HepG2 (cell line): ENCODE measurements around the gene PITRM1.

Experiments used
- DR1 ChIP-seq: sonication (generic); formaldehyde crosslinking; IDR thresholded peaks from 2 replicates; pipeline ENCODE4 v1.8.0; 2021; ENCODE audit warnings: mild to moderate bottlenecking, missing genetic modification reagents, inconsistent platforms
- ELF4 ChIP-seq: sonication (generic); formaldehyde crosslinking; IDR thresholded peaks from 2 replicates; pipeline ENCODE4 v1.5.0; 2020; ENCODE audit warnings: missing genetic modification reagents, mild to moderate bottlenecking, moderate library complexity, borderline replicate concordance
- ISX ChIP-seq: sonication (generic); formaldehyde crosslinking; conservative IDR thresholded peaks from 2 replicates; pipeline ENCODE4 v1.5.0; 2020; ENCODE audit warnings: missing genetic modification reagents
- KAT7 ChIP-seq: IDR thresholded peaks from 2 replicates; pipeline ENCODE4 v1.6.1; 2018; ENCODE audit warnings: borderline replicate concordance, missing compliant biosample characterization
- ZNF33A ChIP-seq: sonication (generic); formaldehyde crosslinking; IDR thresholded peaks from 2 replicates; pipeline ENCODE4 v1.5.1; 2020; ENCODE audit warnings: missing genetic modification reagents, mild to moderate bottlenecking, moderate library complexity, borderline replicate concordance
- TF ChIP-seq, protein P1 (sequence below): sonication (generic); formaldehyde crosslinking; IDR thresholded peaks from 2 replicates; pipeline ENCODE4 v1.5.0; 2020; ENCODE audit warnings: mild to moderate bottlenecking, missing genetic modification reagents, moderate library complexity
- TF ChIP-seq, protein P2 (sequence below), 2 experiments: sonication (generic) in 1 of 2; formaldehyde crosslinking in 1 of 2; IDR thresholded peaks; 2 replicates each; pipeline versions ENCODE4 v1.4.0 to v1.6.1; 2018 to 2020; ENCODE audit warnings: missing genetic modification reagents in 2 of 2, borderline replicate concordance in 1 of 2, low read depth in 1 of 2, mild to moderate bottlenecking in 1 of 2, missing biosample characterization in 1 of 2

DNA sequence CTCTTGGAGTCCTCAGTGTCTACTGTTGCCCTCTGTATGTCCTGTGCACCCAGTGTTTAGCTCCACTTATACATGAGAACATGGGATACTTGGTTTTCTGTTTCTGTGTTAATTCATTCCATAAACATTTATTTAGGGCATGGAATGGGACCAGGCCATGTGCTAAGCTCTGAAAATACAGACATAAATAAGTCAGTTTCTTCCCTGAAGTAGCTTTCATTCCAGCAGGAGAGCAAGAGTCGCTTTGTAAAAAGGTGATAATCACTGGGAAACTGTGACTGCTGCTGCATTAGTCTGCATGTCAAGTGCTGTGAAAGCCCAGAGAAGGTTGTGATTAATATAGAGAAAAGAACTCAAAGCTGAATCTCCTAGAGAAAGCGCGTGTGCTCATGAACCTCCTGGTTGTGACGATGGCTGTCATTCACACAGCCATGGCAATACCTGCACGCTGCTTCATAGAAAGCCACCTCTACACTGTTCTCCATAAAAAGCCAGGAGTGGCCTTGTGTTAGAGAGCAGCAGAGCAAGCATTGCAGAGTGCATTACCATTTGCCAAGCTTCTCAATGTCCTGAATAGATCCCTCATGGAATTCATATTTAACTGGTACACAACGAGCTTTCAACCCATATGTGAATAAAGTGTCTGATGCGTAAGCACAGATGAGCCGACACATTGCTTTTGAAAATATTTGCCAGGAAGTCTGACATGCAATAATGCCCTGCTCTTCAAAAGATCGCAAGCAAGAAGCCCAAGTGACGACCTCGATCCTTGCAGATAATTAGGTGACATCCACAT is 30.6 kb upstream of the PITRM1 start:
- no peak for TF ChIP-seq DR1 (CRISPR knock-in tag)
- TF ChIP-seq, protein P1, sequence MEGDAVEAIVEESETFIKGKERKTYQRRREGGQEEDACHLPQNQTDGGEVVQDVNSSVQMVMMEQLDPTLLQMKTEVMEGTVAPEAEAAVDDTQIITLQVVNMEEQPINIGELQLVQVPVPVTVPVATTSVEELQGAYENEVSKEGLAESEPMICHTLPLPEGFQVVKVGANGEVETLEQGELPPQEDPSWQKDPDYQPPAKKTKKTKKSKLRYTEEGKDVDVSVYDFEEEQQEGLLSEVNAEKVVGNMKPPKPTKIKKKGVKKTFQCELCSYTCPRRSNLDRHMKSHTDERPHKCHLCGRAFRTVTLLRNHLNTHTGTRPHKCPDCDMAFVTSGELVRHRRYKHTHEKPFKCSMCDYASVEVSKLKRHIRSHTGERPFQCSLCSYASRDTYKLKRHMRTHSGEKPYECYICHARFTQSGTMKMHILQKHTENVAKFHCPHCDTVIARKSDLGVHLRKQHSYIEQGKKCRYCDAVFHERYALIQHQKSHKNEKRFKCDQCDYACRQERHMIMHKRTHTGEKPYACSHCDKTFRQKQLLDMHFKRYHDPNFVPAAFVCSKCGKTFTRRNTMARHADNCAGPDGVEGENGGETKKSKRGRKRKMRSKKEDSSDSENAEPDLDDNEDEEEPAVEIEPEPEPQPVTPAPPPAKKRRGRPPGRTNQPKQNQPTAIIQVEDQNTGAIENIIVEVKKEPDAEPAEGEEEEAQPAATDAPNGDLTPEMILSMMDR (CRISPR knock-in tag) = no peak
- no peak for TF ChIP-seq KAT7 (CRISPR knock-in tag)
- no peak for TF ChIP-seq ELF4
- TF ChIP-seq, protein P2, sequence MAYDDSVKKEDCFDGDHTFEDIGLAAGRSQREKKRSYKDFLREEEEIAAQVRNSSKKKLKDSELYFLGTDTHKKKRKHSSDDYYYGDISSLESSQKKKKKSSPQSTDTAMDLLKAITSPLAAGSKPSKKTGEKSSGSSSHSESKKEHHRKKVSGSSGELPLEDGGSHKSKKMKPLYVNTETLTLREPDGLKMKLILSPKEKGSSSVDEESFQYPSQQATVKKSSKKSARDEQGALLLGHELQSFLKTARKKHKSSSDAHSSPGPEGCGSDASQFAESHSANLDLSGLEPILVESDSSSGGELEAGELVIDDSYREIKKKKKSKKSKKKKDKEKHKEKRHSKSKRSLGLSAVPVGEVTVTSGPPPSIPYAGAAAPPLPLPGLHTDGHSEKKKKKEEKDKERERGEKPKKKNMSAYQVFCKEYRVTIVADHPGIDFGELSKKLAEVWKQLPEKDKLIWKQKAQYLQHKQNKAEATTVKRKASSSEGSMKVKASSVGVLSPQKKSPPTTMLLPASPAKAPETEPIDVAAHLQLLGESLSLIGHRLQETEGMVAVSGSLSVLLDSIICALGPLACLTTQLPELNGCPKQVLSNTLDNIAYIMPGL (CRISPR knock-in tag; IDR thresholded peaks at IDR 0.05; ENCODE audit: borderline replicate concordance in 1 of 2, low read depth in 1 of 2) = no peak
- no peak for TF ChIP-seq ISX (CRISPR knock-in tag)
- no peak for TF ChIP-seq ZNF33A (CRISPR knock-in tag)
